ENCODE results near the gene GPR39. TPM values are rescaled to one million over a fixed set of nuclear protein-coding genes. Genes with fewer than 3 reads are reported as not detected.

The GPR39 gene
- total RNA-seq, 1 donor: 3.6 TPM

DNA sequence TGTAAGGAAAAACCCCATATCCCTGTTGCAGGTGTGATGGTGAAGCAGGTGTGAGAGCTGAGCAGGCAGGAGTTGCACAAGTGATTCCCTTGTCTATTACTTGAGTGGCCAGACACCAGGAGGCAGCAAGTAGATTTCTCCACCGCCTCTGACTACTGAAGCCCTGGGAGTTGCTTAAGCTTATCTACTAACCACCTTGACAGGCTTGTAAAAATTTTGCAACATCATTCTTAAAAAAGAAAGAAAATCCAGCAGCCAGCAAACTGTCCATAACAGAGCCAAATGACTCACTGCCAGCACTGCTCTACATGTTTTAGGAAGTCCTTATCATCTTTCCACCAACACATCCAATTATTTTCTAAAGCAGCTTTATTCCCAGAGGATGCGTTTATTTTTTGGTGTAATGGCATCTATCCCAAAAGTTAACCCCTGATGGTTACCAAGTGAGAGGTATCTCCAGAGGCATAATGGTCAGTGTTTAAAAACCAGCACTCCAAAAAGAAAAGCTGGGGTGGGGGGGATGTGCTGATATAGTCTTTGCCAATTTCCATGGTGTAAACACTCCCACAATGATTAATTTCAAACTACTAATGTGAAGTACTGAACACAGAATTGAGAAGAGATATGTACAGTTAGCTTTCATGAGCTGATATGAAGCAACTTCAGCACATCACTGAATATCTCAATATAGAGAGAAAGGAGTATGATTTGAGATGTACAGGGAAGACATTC, 16.3 kb upstream of the GPR39 start:
- Histone ChIP-seq H3K27ac (ENCODE audit: low read depth, low read length) (no peak overlapping the region), H3K9me3 (ENCODE audit: low read depth, low read length) (no peaks in the 10 kb centered on the region), H3K27me3 (ENCODE audit: insufficient read depth, low read length) (peaks cover 4% of the 10 kb centered on the region), H2AFZ (ENCODE audit: low read length) (no peak overlapping the region), H3K4me1 (ENCODE audit: insufficient read depth, low read length) (peaks cover 5% of the 10 kb centered on the region), H3K36me3 (ENCODE audit: insufficient read depth, low read length) (no peaks in the 10 kb centered on the region), H4K20me1 (ENCODE audit: insufficient read depth, low read length) (no peaks in the 10 kb centered on the region), H3K4me3 (ENCODE audit: insufficient read depth, low read length) (no peak overlapping the region), H3K79me2 (ENCODE audit: insufficient read depth, low read length) (no peaks in the 10 kb centered on the region), H3K4me2 (ENCODE audit: insufficient read depth, low read length) (no peak overlapping the region)
- TF ChIP-seq, protein P1, sequence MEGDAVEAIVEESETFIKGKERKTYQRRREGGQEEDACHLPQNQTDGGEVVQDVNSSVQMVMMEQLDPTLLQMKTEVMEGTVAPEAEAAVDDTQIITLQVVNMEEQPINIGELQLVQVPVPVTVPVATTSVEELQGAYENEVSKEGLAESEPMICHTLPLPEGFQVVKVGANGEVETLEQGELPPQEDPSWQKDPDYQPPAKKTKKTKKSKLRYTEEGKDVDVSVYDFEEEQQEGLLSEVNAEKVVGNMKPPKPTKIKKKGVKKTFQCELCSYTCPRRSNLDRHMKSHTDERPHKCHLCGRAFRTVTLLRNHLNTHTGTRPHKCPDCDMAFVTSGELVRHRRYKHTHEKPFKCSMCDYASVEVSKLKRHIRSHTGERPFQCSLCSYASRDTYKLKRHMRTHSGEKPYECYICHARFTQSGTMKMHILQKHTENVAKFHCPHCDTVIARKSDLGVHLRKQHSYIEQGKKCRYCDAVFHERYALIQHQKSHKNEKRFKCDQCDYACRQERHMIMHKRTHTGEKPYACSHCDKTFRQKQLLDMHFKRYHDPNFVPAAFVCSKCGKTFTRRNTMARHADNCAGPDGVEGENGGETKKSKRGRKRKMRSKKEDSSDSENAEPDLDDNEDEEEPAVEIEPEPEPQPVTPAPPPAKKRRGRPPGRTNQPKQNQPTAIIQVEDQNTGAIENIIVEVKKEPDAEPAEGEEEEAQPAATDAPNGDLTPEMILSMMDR (IDR thresholded peaks at IDR 0.05; ENCODE audit: extremely low read depth, low read depth, low read length): no peak
- DNase-seq (ENCODE audit: insufficient read length, low spot score, missing footprints): peak; percentile 35

DNA sequence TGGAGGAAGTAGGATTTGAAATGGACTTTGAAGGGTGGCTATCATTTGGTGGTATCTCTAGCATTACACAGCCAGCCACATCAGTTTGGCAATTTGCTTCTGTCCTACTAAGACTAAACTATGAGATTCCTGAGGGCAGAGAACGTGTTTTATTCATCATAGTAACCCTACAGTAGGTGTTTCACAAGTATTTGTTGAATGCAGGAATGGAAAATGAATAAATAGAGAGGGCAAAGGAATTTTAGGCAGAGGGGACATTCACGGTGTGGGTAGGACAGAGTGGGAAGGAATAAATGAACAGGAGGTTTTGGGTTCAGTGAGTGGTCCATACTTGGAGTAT, 15.7 kb upstream of the GPR39 start:
- DNase-seq (ENCODE audit: insufficient read length, low spot score, missing footprints): no peak
- peaks cover 5% of the 10 kb centered on the region for H3K4me1 ChIP-seq (ENCODE audit: insufficient read depth, low read length)

GRCh38 chr2:132401326-132401725, 15.3 kb upstream of the GPR39 start:
- Histone ChIP-seq H3K4me2 (ENCODE audit: insufficient read depth, low read length) (no peak overlapping the region), H2AFZ (ENCODE audit: low read length) (no peak overlapping the region), H3K4me3 (ENCODE audit: insufficient read depth, low read length) (no peak overlapping the region), H3K9me3 (ENCODE audit: low read depth, low read length) (no peaks in the 10 kb centered on the region), H4K20me1 (ENCODE audit: insufficient read depth, low read length) (no peaks in the 10 kb centered on the region), H3K27me3 (ENCODE audit: insufficient read depth, low read length) (peaks cover 8% of the 10 kb centered on the region), H3K4me1 (ENCODE audit: insufficient read depth, low read length) (peaks cover 5% of the 10 kb centered on the region), H3K36me3 (ENCODE audit: insufficient read depth, low read length) (no peaks in the 10 kb centered on the region), H3K79me2 (ENCODE audit: insufficient read depth, low read length) (no peaks in the 10 kb centered on the region), H3K27ac (ENCODE audit: low read depth, low read length) (no peak overlapping the region)
- TF ChIP-seq, protein P1 (IDR thresholded peaks at IDR 0.05; ENCODE audit: extremely low read depth, low read depth, low read length): no peak
- DNase-seq (ENCODE audit: insufficient read length, low spot score, missing footprints): no peak

More for the DNA sequence above, 15.7 kb upstream of the GPR39 start:
- H3K4me2 ChIP-seq (ENCODE audit: insufficient read depth, low read length): no peak overlapping the region
- H2AFZ ChIP-seq (ENCODE audit: low read length): no peak overlapping the region
- H3K79me2 ChIP-seq (ENCODE audit: insufficient read depth, low read length): no peaks in the 10 kb centered on the region
- H3K4me3 ChIP-seq (ENCODE audit: insufficient read depth, low read length): no peak overlapping the region
- TF ChIP-seq, protein P1 (IDR thresholded peaks at IDR 0.05; ENCODE audit: extremely low read depth, low read depth, low read length): no peak
- no peaks in the 10 kb centered on the region for H4K20me1 ChIP-seq (ENCODE audit: insufficient read depth, low read length)
- no peaks in the 10 kb centered on the region for H3K36me3 ChIP-seq (ENCODE audit: insufficient read depth, low read length)
- no peak overlapping the region for H3K27ac ChIP-seq (ENCODE audit: low read depth, low read length)
- no peaks in the 10 kb centered on the region for H3K9me3 ChIP-seq (ENCODE audit: low read depth, low read length)
- H3K27me3 ChIP-seq (ENCODE audit: insufficient read depth, low read length): peaks cover 8% of the 10 kb centered on the region

- Histone ChIP-seq H3K9me3 (ENCODE audit: low read depth, low read length) (no peaks in the 10 kb centered on the region), H3K4me2 (ENCODE audit: insufficient read depth, low read length) (no peak overlapping the region), H3K4me3 (ENCODE audit: insufficient read depth, low read length) (no peak overlapping the region), H3K4me1 (ENCODE audit: insufficient read depth, low read length) (peaks cover 5% of the 10 kb centered on the region), H3K79me2 (ENCODE audit: insufficient read depth, low read length) (no peaks in the 10 kb centered on the region), H2AFZ (ENCODE audit: low read length) (no peak overlapping the region), H3K27me3 (ENCODE audit: insufficient read depth, low read length) (peaks cover 8% of the 10 kb centered on the region), H4K20me1 (ENCODE audit: insufficient read depth, low read length) (no peaks in the 10 kb centered on the region), H3K27ac (ENCODE audit: low read depth, low read length) (no peak overlapping the region), H3K36me3 (ENCODE audit: insufficient read depth, low read length) (no peaks in the 10 kb centered on the region)
- TF ChIP-seq, protein P1 (IDR thresholded peaks at IDR 0.05; ENCODE audit: extremely low read depth, low read depth, low read length): no peak
- no peak for DNase-seq (ENCODE audit: insufficient read length, low spot score, missing footprints)
Observed at GRCh38 chr2:132403146-132403545, 13.5 kb upstream of the GPR39 start.
